Common myeloid progenitor, CD34-positive (primary cell): ENCODE measurements around the gene MYLK2.
A peak's percentile ranks its signal among the peaks of the same experiment; 100 is the strongest.

ENCODE experiments used
- CTCF ChIA-PET: fragments of 350-600 bp; sonication (Branson Sonifier 250); formaldehyde crosslinking; loops from one replicate; lab custom pipeline; 2021; ENCODE audit warnings: antibody characterized with exemption; lab: Charles Lee
- POLR2A ChIA-PET: fragments of 350-600 bp; sonication (Branson Sonifier 250); formaldehyde crosslinking; loops from one replicate; lab custom pipeline; 2021; ENCODE audit warnings: antibody characterized with exemption; lab: Charles Lee
- DNase-seq, 3 donors: peaks; one replicate each; pipeline versions ENCODE4 v3.0.0 to v3.0.0-alpha.2; 2013
- H3K27ac ChIP-seq, 2 experiments: 1 replicate in 1 of 2; 2 replicates in 1 of 2; pipeline ENCODE4 v1.7.0; 2013; ENCODE audit warnings: inconsistent platforms in 2 of 2, low read length in 2 of 2, mild to moderate bottlenecking in 2 of 2, low read depth in 1 of 2, moderate library complexity in 1 of 2; ENCODE audit not compliant: severe bottlenecking in 2 of 2, insufficient read depth in 1 of 2, poor library complexity in 1 of 2
- H3K27me3 ChIP-seq, 5 experiments: replicated peaks in 2 of 5; 1 replicate in 3 of 5; 2 replicates in 2 of 5; pipeline versions ENCODE4 v1.6.1 to v1.7.0; 2013; ENCODE audit warnings: low read length in 4 of 5, mild to moderate bottlenecking in 2 of 5, moderate library complexity in 2 of 5, inconsistent platforms in 1 of 5; ENCODE audit not compliant: insufficient read depth in 5 of 5, control insufficient read depth in 4 of 5
- H3K36me3 ChIP-seq, 4 experiments: 1 replicate in 2 of 4; 2 replicates in 2 of 4; pipeline versions ENCODE4 v1.6.1 to v1.7.0; 2013; ENCODE audit warnings: low read length in 3 of 4, control low read depth in 1 of 4, mild to moderate bottlenecking in 1 of 4; ENCODE audit not compliant: control insufficient read depth in 4 of 4, insufficient read depth in 4 of 4
- H3K4me1 ChIP-seq, 4 experiments: 1 replicate in 3 of 4; 2 replicates in 1 of 4; pipeline versions ENCODE4 v1.6.1 to v1.7.1; 2013; ENCODE audit warnings: low read length in 3 of 4, mild to moderate bottlenecking in 3 of 4, control low read depth in 1 of 4, inconsistent platforms in 1 of 4, moderate library complexity in 1 of 4; ENCODE audit not compliant: control insufficient read depth in 4 of 4, insufficient read depth in 4 of 4; ENCODE audit errors: control extremely low read depth in 1 of 4
- H3K4me3 ChIP-seq, 7 experiments: 1 replicate in 4 of 7; 2 replicates in 3 of 7; pipeline versions ENCODE4 v1.5.1 to v1.7.0; 2013; ENCODE audit warnings: mild to moderate bottlenecking in 7 of 7, low read length in 6 of 7, moderate library complexity in 6 of 7, inconsistent platforms in 2 of 7, low read depth in 2 of 7, control low read depth in 1 of 7; ENCODE audit not compliant: insufficient read depth in 4 of 7, control insufficient read depth in 1 of 7; ENCODE audit errors: extremely low read depth in 1 of 7
- H3K9me3 ChIP-seq, 5 experiments: 1 replicate in 4 of 5; 2 replicates in 1 of 5; pipeline versions ENCODE4 v1.6.1 to v1.7.1; 2013; ENCODE audit warnings: low read length in 4 of 5, mild to moderate bottlenecking in 2 of 5, inconsistent platforms in 1 of 5, low read depth in 1 of 5, moderate library complexity in 1 of 5; ENCODE audit not compliant: control insufficient read depth in 4 of 5, insufficient read depth in 2 of 5; ENCODE audit errors: control extremely low read depth in 1 of 5
- WGBS: methylation state at CpG from one replicate; pipeline ENCODE4 v1.1.5; 2013; ENCODE audit not compliant: insufficient coverage; 5-methylcytosine and 5-hydroxymethylcytosine counted together

The MYLK2 gene

DNA sequence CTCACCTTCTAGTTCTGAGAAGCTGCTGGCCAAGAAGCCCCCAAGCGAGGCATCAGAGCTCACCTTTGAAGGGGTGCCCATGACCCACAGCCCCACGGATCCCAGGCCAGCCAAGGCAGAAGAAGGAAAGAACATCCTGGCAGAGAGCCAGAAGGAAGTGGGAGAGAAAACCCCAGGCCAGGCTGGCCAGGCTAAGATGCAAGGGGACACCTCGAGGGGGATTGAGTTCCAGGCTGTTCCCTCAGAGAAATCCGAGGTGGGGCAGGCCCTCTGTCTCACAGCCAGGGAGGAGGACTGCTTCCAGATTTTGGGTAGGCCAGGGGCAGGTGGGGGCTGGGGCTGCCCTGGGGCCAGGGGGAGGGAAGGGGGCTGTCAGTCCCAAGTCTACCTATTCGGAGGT lies 2.3 kb downstream of the MYLK2 start:
- peaks cover 0 to 26% (median 19%) of the 10 kb centered on the region in 4 experiments for H3K4me1 ChIP-seq
- POLR2A ChIA-PET, result no interaction called here
- no peak for DNase-seq
- H3K9me3 ChIP-seq, result no peaks in the 10 kb centered on the region
- no peaks in the 10 kb centered on the region for H3K36me3 ChIP-seq
- H3K27ac ChIP-seq, result no peak overlapping the region
- CTCF ChIA-PET, result interaction anchor here (0.8 to 14.3 kb wide), 8 partner anchors 11 to 211 kb away, joined by 3 to 131 read pairs (median 34); partner anchors contain the start of genes FOXS1 and PDRG1
- WGBS, result 46% methylated on average over 3 of the region's 5 CpGs
- no peak overlapping the region for H3K4me3 ChIP-seq
- H3K27me3 ChIP-seq, result no peaks in the 10 kb centered on the region

DNA sequence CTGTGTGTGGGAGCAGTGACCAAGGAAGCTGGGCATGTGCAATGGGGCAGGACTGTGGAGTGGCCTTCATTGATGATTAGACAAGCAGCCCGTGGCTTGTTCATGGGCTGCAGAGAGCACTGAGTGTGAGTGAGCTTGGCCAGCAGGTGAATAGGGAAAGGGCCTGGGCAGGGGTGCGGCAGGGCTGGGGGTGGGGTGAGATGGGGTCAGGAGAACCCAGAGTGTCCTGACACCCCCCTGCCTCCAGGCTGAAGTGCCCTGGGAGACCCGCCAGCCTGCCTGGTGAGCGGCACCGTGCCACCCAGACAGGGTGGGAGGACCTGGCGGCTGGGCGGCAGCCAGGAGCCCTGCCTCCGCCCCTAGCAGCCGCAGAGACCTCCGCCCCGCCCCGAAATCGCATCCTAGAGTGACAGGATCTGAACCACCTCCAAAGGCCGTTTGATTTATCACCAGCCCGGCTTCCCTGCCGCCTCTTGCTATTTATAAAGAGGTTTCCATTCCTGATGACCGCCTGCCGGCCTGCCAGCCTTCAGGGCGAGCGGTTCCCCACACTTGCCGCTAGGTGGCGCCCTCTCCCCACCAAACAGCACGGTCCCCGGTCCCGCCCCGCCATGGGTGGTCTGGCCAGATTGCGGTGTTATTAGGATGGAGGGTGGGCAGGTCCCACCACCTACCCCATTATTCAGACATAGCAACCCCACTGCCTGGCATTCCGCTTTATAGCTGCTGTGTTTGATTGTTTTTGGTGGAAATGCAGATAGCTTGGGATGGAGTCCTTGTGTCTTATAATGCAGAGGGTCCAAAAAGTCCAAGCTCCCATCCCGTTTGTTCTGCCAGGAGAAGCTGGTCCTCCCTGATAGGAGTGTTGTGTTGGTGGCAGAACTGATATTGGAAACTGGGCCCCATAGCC lies 3.5 kb downstream of the MYLK2 start:
- WGBS, result 6% methylated on average over 19 of the region's 29 CpGs
- no peaks in the 10 kb centered on the region for H3K9me3 ChIP-seq
- POLR2A ChIA-PET, result interaction anchor here (1.0 kb wide), 1 partner anchor 14 kb away, joined by 3 read pairs; no protein-coding TSS in a partner anchor
- DNase-seq, result peak; percentile 69 to 87 (median 81)
- no peaks in the 10 kb centered on the region for H3K36me3 ChIP-seq
- peak overlapping the region in 3 of 7 experiments; percentile 32 to 48 (median 43) for H3K4me3 ChIP-seq
- H3K27me3 ChIP-seq, result no peaks in the 10 kb centered on the region
- peaks cover 0 to 26% (median 19%) of the 10 kb centered on the region in 4 experiments for H3K4me1 ChIP-seq
- H3K27ac ChIP-seq, result no peak overlapping the region
- CTCF ChIA-PET, result interaction anchor here (0.7 to 14.3 kb wide), 27 partner anchors 8 to 327 kb away, joined by 3 to 131 read pairs (median 5); partner anchors contain the start of genes FOXS1 and PDRG1

DNA sequence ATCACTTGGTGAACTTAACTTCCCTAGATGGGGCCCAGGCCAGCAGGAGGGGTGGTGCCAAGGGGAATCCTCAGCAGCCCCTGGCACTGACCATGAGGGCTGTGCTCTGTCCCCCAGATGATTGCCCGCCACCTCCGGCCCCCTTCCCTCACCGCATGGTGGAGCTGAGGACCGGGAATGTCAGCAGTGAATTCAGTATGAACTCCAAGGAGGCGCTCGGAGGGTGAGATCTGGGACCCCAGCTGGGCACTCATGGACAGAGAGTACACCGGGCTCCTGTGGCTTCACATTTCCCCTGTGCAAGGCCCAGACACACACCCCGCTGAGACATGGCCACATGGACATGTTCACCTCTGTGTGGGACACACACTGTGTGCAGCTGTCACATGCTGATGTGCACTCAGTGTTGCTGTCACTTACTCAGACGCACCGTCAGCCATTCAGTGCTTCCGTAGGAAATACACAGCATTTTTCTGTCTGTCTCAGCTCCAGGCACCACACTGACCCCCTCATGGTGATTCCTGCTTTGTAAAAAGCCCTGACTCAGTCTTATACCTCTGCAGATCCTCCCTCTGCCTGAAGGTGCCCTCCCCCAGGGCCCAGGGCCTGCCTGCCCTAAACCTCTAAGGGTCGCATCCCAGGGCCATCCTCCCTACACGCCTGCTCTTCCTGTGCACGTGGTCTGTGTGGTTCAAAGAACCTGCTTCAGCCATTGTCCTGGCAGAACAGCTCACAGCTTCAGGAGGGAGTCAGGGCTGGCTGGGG lies 4.4 kb downstream of the MYLK2 start:
- Histone ChIP-seq H3K4me1 (peaks cover 0 to 26% (median 19%) of the 10 kb centered on the region in 4 experiments), H3K9me3 (no peaks in the 10 kb centered on the region), H3K36me3 (no peaks in the 10 kb centered on the region), H3K27ac (no peak overlapping the region), H3K4me3 (no peak overlapping the region), H3K27me3 (no peaks in the 10 kb centered on the region)
- no peak for DNase-seq
- CTCF ChIA-PET, result interaction anchor here (0.7 to 14.3 kb wide), 26 partner anchors 9 to 326 kb away, joined by 3 to 131 read pairs (median 4); partner anchors contain the start of genes FOXS1 and PDRG1
- WGBS, result 78% methylated on average over 13 of the region's 14 CpGs
- POLR2A ChIA-PET, result interaction anchor here (1.0 kb wide), 1 partner anchor 13 kb away, joined by 3 read pairs; no protein-coding TSS in a partner anchor

DNA sequence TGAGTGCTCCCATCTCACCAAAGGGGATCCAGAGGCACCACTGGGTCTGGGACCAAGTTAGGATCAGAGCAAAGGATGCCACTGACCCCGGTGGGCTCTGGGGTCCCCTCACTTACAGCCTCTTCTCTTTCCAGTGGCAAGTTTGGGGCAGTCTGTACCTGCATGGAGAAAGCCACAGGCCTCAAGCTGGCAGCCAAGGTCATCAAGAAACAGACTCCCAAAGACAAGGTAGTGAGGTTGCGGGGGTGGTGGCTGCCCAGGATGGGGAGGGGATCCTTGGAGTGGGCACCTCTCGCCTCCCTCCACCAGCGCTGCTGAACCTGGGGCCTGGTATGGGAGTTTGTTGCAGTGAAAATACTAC lies 4.9 kb downstream of the MYLK2 start:
- no peaks in the 10 kb centered on the region for H3K27me3 ChIP-seq
- no peaks in the 10 kb centered on the region for H3K9me3 ChIP-seq
- no peaks in the 10 kb centered on the region for H3K36me3 ChIP-seq
- no peak for DNase-seq
- CTCF ChIA-PET, result interaction anchor here (0.9 to 14.3 kb wide), 14 partner anchors 8 to 268 kb away, joined by 3 to 131 read pairs (median 12); partner anchors contain the start of genes FOXS1 and PDRG1
- WGBS, result 100% methylated on average over 2 of the region's 4 CpGs
- no peak overlapping the region for H3K27ac ChIP-seq
- POLR2A ChIA-PET, result no interaction called here
- peaks cover 0 to 26% (median 19%) of the 10 kb centered on the region in 4 experiments for H3K4me1 ChIP-seq
- no peak overlapping the region for H3K4me3 ChIP-seq

DNA sequence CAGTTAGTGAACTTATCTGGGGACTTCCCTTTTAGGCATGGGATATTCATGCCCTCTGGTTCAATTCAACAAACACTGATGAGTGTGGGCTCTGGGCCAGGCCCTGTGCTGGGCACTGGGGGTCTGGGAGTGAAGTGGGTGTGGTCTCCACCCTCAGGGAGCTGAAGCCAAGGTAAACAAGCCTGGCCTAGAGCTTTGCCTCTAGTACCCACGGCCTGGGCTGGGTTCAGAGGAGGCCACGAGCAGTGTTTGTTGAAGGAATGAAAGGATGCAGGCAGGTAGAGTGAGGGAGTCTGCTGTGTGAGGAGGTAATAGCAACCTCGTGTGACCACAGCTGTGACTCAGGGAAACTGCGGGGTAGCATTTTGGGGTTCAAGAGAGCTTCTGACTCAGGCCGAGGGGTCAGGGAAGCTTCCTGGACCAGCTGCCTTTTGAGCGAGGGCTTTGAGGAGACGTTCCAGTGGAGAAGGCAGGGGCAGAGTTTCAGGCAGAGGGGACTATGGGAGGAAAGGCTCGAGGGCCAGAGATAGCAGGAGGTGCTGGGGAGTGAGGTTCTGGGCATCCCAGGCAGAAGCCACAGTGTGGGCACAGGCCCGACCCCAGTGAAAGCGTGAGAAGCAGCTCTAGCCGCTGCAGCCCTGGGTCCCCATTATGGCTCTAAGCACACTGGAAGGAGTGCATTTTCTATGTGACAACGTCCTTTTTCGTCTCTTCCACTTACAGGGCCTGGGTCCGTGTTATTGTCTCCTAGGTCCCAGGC lies 5.6 kb downstream of the MYLK2 start:
- Histone ChIP-seq H3K27me3 (no peaks in the 10 kb centered on the region), H3K4me3 (no peak overlapping the region), H3K27ac (no peak overlapping the region), H3K36me3 (no peaks in the 10 kb centered on the region), H3K4me1 (peaks cover 0 to 32% (median 21%) of the 10 kb centered on the region in 4 experiments), H3K9me3 (no peaks in the 10 kb centered on the region)
- ChIA-PET CTCF (interaction anchor here (0.9 to 14.3 kb wide), 9 partner anchors 10 to 267 kb away, joined by 3 to 131 read pairs (median 21); partner anchors contain the start of gene FOXS1), POLR2A (interaction anchor here (0.7 kb wide), 1 partner anchor 207 kb away, joined by 3 read pairs; no protein-coding TSS in a partner anchor)
- no peak for DNase-seq
- WGBS, result 95% methylated on average over 12 of the region's 14 CpGs

DNA sequence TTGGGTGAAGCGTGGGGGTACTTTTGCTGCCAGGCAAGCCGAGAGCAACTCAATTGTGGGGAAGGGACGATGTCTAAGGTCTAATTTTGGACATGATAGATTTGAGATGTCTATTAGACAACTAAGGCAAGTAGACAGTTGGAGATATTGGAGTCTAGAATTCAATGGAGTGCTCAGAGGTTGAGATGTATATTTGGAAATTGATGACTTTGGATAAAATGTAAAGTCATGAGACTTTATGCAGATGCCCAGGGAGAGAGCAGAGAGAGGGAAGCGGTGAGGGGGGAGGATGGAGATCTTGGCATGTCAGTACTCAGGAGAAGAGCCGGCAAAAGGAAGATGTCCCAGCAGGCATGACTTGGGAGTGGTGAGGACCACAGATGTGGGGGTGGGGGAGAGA lies 6.9 kb downstream of the MYLK2 start:
- CTCF ChIA-PET, result interaction anchor here (14.3 kb wide), 1 partner anchor 19 kb away, joined by 131 read pairs; the partner anchor contains the start of gene FOXS1

More for the DNA sequence above, 6.9 kb downstream of the MYLK2 start:
- Histone ChIP-seq H3K27me3 (no peaks in the 10 kb centered on the region), H3K9me3 (no peaks in the 10 kb centered on the region), H3K4me3 (no peak overlapping the region), H3K4me1 (peaks cover 0 to 37% (median 24%) of the 10 kb centered on the region in 4 experiments), H3K36me3 (no peaks in the 10 kb centered on the region), H3K27ac (no peak overlapping the region)
- POLR2A ChIA-PET, result no interaction called here
- 100% methylated on average over 4 of the region's 5 CpGs for whole genome bisulfite sequencing
- DNase-seq, result no peak
